ENCODE measurements around the gene WWOX. TPM values are rescaled to one million over a fixed set of nuclear protein-coding genes. Genes with fewer than 3 reads are reported as not detected.

WWOX gene
- total RNA-seq, 1 donor from 2014 or later: 28.2 TPM

GRCh38 chr16:79062821-79063220 lies 963.4 kb downstream of the WWOX start:
- no peak overlapping the region for H3K27ac Mint-ChIP-seq (ENCODE audit: unreplicated experiment)
- no peaks in the 10 kb centered on the region for H3K4me1 Mint-ChIP-seq (ENCODE audit: unreplicated experiment)
- TF ChIP-seq CTCF (IDR thresholded peaks at IDR 0.05): no peak
- no peaks in the 10 kb centered on the region for H3K36me3 Mint-ChIP-seq (ENCODE audit: unreplicated experiment)
- peaks cover 5% of the 10 kb centered on the region for H3K9me3 Mint-ChIP-seq (ENCODE audit: unreplicated experiment)
- no peak overlapping the region for H3K4me3 Mint-ChIP-seq (ENCODE audit: unreplicated experiment)
- no peak for DNase-seq (ENCODE audit: extremely low spot score, unreplicated experiment)
- H3K27me3 Mint-ChIP-seq (ENCODE audit: unreplicated experiment): peaks cover 15% of the 10 kb centered on the region

GRCh38 chr16:79064256-79064972 lies 965.0 kb downstream of the WWOX start:
- Mint-ChIP-seq H3K36me3 (ENCODE audit: unreplicated experiment) (no peaks in the 10 kb centered on the region), H3K27ac (ENCODE audit: unreplicated experiment) (no peak overlapping the region), H3K4me3 (ENCODE audit: unreplicated experiment) (no peak overlapping the region), H3K9me3 (ENCODE audit: unreplicated experiment) (peaks cover 5% of the 10 kb centered on the region), H3K4me1 (ENCODE audit: unreplicated experiment) (no peaks in the 10 kb centered on the region), H3K27me3 (ENCODE audit: unreplicated experiment) (peaks cover 12% of the 10 kb centered on the region)
- TF ChIP-seq CTCF (IDR thresholded peaks at IDR 0.05): no peak
- DNase-seq (ENCODE audit: extremely low spot score, unreplicated experiment): no peak

GRCh38 chr16:79066561-79066960 lies 967.1 kb downstream of the WWOX start:
- Mint-ChIP-seq H3K36me3 (ENCODE audit: unreplicated experiment) (no peaks in the 10 kb centered on the region), H3K4me3 (ENCODE audit: unreplicated experiment) (no peak overlapping the region), H3K4me1 (ENCODE audit: unreplicated experiment) (no peaks in the 10 kb centered on the region), H3K27ac (ENCODE audit: unreplicated experiment) (no peak overlapping the region), H3K27me3 (ENCODE audit: unreplicated experiment) (peaks cover 12% of the 10 kb centered on the region), H3K9me3 (ENCODE audit: unreplicated experiment) (peaks cover 5% of the 10 kb centered on the region)
- no peak for DNase-seq (ENCODE audit: extremely low spot score, unreplicated experiment)
- no peak for TF ChIP-seq CTCF (IDR thresholded peaks at IDR 0.05)

- peaks cover 5% of the 10 kb centered on the region for H3K9me3 Mint-ChIP-seq (ENCODE audit: unreplicated experiment)
- H3K36me3 Mint-ChIP-seq (ENCODE audit: unreplicated experiment): no peaks in the 10 kb centered on the region
- no peak overlapping the region for H3K27ac Mint-ChIP-seq (ENCODE audit: unreplicated experiment)
- no peaks in the 10 kb centered on the region for H3K4me1 Mint-ChIP-seq (ENCODE audit: unreplicated experiment)
- TF ChIP-seq CTCF (IDR thresholded peaks at IDR 0.05): no peak
- H3K27me3 Mint-ChIP-seq (ENCODE audit: unreplicated experiment): peaks cover 7% of the 10 kb centered on the region
- H3K4me3 Mint-ChIP-seq (ENCODE audit: unreplicated experiment): no peak overlapping the region
- no peak for DNase-seq (ENCODE audit: extremely low spot score, unreplicated experiment)
Measured at GRCh38 chr16:79067600-79067999, 968.1 kb downstream of the WWOX start.

GRCh38 chr16:79069121-79069520 lies 969.7 kb downstream of the WWOX start:
- no peak for DNase-seq (ENCODE audit: extremely low spot score, unreplicated experiment)

More at GRCh38 chr16:79069121-79069520, 969.7 kb downstream of the WWOX start:
- Mint-ChIP-seq H3K27ac (ENCODE audit: unreplicated experiment) (no peak overlapping the region), H3K4me1 (ENCODE audit: unreplicated experiment) (no peaks in the 10 kb centered on the region), H3K27me3 (ENCODE audit: unreplicated experiment) (no peaks in the 10 kb centered on the region), H3K36me3 (ENCODE audit: unreplicated experiment) (no peaks in the 10 kb centered on the region), H3K9me3 (ENCODE audit: unreplicated experiment) (peaks cover 4% of the 10 kb centered on the region), H3K4me3 (ENCODE audit: unreplicated experiment) (no peak overlapping the region)
- TF ChIP-seq CTCF (IDR thresholded peaks at IDR 0.05): no peak
